C4-2B (cell line): ENCODE data around the gene KLC1.

Experiments used
- ZFX ChIP-seq: fragments of 450-650 bp; IDR thresholded peaks from 2 replicates; pipeline ENCODE4 v1.6.1; 2017
- TF ChIP-seq, protein P1 (sequence below): fragments of 450-650 bp; conservative IDR thresholded peaks from 2 replicates; pipeline ENCODE4 v1.5.1; 2017; ENCODE audit warnings: mild to moderate bottlenecking

DNA sequence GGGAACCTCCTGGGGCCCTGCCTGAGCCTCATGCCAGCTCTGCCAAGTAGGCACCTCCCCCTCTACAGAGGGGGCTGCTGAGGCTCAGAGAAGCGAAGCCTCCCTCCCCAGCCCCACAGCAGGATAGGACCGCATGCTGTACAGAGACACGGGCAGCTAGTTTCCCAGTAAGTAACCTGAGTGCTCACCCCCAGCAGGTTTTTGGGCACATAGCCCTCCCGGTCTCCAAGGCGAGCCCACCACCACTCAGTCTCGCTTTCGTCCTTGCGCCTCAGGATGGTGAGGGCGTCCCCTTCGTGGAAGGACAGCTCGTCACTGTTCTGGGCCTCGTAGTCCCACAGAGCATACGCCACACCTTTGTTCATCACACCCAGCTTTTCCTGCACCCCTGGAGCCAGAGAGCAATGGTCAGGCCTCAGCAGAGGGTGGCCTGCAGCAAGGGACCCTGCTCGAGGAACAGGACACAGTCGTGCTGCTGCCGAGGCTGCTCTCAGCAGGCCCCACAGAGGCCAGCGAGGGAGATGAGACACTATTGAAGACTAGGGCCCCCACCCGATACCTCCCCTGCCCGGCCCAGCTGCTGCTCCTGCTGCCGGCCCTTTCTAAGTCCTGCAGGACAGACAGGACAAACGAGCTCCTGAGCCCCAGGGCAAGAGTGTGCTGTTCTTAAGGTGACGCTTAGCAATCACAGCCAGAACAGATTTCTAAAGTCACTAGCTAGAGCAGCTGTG lies 107.0 kb downstream of the KLC1 start:
- TF ChIP-seq, protein P1, sequence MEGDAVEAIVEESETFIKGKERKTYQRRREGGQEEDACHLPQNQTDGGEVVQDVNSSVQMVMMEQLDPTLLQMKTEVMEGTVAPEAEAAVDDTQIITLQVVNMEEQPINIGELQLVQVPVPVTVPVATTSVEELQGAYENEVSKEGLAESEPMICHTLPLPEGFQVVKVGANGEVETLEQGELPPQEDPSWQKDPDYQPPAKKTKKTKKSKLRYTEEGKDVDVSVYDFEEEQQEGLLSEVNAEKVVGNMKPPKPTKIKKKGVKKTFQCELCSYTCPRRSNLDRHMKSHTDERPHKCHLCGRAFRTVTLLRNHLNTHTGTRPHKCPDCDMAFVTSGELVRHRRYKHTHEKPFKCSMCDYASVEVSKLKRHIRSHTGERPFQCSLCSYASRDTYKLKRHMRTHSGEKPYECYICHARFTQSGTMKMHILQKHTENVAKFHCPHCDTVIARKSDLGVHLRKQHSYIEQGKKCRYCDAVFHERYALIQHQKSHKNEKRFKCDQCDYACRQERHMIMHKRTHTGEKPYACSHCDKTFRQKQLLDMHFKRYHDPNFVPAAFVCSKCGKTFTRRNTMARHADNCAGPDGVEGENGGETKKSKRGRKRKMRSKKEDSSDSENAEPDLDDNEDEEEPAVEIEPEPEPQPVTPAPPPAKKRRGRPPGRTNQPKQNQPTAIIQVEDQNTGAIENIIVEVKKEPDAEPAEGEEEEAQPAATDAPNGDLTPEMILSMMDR, result no peak
- TF ChIP-seq ZFX, result no peak
